ENCODE data around the gene URB2.

DNA sequence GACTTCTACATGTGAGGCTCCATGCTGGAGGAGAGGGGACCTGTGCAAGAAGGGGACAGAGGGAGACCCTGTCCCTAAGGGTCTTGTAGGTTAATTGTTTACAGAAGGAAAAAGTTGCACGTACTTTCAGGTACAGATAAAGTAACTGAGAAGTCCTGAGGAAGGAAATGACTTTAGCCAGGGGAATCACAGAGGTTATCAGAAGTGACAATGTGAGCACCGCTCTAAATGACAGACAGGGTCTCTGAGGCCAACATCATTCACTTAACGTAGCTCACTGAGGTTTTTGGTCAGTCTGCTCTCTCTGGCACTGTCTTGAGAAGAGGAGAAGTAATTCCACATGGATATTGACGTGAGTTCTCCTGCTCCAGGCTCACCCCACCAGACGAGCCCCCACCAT, 12.1 kb upstream of the URB2 start:
- TF ChIP-seq, protein P1, sequence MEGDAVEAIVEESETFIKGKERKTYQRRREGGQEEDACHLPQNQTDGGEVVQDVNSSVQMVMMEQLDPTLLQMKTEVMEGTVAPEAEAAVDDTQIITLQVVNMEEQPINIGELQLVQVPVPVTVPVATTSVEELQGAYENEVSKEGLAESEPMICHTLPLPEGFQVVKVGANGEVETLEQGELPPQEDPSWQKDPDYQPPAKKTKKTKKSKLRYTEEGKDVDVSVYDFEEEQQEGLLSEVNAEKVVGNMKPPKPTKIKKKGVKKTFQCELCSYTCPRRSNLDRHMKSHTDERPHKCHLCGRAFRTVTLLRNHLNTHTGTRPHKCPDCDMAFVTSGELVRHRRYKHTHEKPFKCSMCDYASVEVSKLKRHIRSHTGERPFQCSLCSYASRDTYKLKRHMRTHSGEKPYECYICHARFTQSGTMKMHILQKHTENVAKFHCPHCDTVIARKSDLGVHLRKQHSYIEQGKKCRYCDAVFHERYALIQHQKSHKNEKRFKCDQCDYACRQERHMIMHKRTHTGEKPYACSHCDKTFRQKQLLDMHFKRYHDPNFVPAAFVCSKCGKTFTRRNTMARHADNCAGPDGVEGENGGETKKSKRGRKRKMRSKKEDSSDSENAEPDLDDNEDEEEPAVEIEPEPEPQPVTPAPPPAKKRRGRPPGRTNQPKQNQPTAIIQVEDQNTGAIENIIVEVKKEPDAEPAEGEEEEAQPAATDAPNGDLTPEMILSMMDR (IDR thresholded peaks at IDR 0.05) = no peak
- TF ChIP-seq POLR2A (IDR thresholded peaks at IDR 0.05) = no peak

Measured in right lobe of liver (tissue), 4 donors.